HG02763 (cell line): ENCODE data around the gene CSF2.

Experiments
- ATAC-seq: cut with Tn5 transposase; IDR thresholded peaks from one replicate; pipeline ENCODE4 v1.9.1; 2021; ENCODE audit warnings: mild to moderate bottlenecking, moderate library complexity; ENCODE audit not compliant: unreplicated experiment

CSF2 gene

DNA sequence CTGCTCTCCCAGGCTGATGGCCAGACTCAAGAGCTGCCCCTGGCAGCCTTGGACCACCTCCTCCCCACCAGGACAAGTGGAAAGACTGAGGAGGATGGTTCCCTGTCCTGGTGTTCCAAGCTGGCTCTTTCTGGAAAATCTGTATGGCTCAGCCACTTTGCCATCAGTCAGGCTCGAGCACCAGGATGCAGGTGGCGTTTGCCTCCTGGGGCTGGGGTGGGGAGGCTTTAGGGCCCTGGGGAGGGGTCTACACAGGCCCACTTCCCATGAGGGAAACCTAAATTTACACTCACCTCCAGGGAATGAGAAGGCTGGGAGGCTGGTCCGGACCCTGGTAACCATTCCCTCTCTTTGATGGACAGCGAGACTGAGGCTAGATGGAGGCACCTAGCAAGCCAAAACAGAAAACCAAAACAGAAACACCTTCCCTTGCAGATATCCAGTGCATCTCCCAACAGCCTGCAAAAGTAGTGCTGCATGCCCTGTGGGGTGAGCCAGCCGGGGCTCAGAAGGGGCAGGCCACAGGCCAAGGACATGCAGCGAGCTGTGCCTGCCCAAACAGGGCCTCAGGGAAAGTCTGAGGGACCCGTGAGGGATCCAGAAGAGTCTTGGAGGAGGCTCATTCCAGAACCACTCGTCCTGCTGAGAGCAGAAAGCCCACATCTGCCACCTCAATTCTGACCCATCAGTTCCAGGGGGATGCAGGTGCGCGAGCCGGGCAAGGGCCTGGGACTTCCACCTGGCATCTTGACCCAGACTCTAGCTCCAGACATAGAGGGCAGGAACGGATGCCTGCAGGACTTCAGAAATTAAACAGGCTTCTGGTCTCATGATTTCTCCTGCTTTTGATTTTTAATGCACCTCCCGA, 5.4 kb upstream of the CSF2 start:
- no peak for ATAC-seq

DNA sequence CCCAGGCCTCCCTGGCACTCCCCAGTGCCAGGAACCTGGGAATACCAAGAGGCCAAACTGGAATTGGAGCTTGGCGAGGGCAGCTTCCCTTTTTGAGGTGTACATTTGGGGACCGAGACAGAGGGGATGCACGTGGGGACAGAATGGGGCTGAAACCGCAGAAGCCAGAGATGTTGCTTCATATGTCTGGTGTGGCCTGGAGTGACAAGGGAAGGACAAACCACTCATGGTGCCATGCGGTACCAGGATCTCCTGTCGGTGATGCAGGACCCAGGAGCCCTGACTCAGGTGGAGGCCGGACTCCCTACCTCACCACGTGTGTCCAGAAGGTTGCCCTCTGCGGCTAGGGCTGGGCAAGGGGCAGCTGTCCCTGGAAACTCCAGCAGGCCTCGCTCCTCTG, 4.0 kb upstream of the CSF2 start:
- ATAC-seq = no peak

DNA sequence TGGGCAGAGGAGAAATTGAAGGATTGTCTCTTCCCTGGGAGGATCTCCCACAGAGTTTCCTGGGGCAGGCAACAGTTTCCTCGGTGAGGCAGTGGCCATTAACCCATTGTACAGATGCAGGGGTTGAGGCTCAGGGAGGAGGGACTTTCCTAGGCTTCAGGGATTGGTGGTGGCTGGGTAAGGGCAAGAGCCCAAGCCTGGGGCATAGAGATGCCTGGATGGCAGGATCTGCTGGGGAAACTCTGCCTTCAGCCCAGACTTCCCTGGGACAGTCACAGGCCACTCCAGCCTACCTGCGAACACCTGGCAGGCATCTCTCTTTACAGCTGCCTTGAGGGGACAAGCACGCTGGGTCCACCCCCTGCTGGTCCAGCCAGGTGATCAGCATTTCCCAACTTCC, 3.6 kb upstream of the CSF2 start:
- ATAC-seq = no peak

DNA sequence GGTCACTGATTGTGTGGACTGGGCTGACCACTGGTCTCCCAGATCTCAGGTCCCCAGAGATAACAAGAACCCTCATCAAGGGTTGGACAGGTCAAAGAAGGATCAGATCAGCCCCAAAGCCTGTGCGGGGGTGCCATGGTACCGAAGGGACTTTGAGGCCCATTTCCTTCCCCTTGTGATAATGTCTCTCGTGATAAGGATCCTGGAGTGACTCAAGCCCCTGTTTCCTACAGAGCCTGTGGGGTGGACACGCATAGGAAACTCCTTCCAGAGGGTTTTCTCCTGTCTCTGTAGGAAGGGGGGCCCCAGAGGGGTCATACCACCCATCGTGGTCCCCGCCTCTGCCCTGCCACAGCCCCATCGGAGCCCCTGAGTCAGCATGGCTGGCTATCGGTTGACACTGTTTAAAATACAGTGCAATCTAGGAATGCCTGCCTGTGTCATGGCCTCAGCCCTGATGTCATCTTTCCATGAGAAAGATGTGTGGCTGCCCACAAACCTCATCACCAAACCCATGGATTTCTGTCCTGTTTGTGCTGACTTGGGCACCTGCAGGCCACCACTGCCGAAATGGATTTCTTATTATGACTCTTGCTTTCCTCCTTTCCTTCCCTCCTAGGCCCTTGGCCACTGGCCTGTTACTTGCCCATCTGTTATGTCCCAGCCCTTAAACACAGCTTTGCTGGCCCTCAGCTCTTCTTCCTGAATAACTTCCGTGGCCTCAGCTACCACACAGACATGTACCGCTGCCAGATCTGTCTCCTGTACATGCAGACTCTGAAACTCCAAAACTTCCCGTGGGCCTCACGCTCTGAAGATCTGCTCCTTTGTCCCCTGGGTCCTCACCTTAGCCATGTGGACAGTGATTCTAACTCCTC, 2.9 kb upstream of the CSF2 start:
- no peak for ATAC-seq

DNA sequence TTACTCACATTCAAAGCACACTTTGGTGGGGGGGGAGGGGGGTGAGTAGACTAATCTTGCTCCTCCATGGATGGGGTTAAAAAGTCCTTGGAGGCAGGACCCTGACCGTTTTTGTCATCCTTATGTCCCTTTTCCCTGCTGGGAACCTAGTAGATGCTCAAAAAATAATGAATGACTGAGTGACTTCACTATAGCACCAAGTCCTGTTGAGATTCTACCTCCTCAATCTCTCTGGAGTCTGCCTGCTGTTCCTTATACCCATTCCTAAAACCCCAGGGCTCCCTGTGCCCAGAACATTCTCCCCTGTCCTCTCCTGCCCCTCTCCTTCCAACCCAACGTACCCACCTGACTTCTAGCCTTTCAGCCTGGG, 2.3 kb upstream of the CSF2 start:
- no peak for ATAC-seq

DNA sequence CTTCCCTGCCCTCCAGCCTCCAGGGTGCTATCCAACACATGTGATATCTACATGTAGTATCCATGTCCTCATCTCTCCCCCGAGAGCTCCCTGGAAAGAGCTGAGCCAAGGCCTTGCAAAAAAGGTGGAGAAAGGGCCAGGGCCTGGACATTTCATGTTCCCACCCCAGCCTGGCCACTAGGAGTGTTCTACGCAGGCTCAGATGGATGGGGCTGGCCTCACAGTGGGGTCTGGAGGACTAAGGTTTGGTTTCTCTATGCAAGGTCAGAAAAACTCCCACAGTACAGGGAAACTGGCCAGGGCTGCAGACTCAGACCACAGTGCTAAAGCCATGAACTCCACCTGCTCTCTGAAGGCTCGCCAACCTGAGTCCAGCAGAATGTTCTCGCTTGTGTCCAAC, 1.5 kb upstream of the CSF2 start:
- no peak for ATAC-seq

DNA sequence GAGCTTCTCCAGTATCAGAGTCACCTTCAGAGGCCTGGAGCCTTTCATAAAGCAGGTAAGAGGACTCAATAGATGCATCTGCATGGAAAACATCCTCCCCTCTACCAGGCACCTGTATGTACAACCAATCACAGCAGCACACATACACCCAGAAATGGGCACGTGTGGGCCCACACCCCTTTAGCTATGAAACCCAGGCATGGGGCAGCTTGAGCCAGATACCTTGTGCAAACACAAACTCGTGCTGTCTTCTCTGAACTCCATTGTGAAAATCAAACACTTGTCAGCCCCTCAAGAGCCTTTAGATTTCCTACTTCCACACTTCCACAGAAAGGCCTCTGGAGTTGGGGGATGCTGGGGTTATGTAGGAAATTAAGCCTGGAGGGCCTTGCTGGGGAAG, 1.1 kb upstream of the CSF2 start:
- no peak for ATAC-seq

DNA sequence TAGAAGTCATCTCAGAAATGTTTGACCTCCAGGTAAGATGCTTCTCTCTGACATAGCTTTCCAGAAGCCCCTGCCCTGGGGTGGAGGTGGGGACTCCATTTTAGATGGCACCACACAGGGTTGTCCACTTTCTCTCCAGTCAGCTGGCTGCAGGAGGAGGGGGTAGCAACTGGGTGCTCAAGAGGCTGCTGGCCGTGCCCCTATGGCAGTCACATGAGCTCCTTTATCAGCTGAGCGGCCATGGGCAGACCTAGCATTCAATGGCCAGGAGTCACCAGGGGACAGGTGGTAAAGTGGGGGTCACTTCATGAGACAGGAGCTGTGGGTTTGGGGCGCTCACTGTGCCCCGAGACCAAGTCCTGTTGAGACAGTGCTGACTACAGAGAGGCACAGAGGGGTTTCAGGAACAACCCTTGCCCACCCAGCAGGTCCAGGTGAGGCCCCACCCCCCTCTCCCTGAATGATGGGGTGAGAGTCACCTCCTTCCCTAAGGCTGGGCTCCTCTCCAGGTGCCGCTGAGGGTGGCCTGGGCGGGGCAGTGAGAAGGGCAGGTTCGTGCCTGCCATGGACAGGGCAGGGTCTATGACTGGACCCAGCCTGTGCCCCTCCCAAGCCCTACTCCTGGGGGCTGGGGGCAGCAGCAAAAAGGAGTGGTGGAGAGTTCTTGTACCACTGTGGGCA, 642 bp downstream of the CSF2 start:
- no peak for ATAC-seq

DNA sequence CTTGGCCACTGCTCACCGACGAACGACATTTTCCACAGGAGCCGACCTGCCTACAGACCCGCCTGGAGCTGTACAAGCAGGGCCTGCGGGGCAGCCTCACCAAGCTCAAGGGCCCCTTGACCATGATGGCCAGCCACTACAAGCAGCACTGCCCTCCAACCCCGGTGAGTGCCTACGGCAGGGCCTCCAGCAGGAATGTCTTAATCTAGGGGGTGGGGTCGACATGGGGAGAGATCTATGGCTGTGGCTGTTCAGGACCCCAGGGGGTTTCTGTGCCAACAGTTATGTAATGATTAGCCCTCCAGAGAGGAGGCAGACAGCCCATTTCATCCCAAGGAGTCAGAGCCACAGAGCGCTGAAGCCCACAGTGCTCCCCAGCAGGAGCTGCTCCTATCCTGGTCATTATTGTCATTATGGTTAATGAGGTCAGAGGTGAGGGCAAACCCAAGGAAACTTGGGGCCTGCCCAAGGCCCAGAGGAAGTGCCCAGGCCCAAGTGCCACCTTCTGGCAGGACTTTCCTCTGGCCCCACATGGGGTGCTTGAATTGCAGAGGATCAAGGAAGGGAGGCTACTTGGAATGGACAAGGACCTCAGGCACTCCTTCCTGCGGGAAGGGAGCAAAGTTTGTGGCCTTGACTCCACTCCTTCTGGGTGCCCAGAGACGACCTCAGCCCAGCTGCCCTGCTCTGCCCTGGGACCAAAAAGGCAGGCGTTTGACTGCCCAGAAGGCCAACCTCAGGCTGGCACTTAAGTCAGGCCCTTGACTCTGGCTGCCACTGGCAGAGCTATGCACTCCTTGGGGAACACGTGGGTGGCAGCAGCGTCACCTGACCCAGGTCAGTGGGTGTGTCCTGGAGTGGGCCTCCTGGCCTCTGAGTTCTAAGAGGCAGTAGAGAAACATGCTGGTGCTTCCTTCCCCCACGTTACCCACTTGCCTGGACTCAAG, 1.5 kb downstream of the CSF2 start:
- no peak for ATAC-seq

DNA sequence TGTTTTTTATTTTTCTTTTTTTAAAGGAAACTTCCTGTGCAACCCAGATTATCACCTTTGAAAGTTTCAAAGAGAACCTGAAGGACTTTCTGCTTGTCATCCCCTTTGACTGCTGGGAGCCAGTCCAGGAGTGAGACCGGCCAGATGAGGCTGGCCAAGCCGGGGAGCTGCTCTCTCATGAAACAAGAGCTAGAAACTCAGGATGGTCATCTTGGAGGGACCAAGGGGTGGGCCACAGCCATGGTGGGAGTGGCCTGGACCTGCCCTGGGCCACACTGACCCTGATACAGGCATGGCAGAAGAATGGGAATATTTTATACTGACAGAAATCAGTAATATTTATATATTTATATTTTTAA, 2.1 kb downstream of the CSF2 start:
- ATAC-seq = no peak

DNA sequence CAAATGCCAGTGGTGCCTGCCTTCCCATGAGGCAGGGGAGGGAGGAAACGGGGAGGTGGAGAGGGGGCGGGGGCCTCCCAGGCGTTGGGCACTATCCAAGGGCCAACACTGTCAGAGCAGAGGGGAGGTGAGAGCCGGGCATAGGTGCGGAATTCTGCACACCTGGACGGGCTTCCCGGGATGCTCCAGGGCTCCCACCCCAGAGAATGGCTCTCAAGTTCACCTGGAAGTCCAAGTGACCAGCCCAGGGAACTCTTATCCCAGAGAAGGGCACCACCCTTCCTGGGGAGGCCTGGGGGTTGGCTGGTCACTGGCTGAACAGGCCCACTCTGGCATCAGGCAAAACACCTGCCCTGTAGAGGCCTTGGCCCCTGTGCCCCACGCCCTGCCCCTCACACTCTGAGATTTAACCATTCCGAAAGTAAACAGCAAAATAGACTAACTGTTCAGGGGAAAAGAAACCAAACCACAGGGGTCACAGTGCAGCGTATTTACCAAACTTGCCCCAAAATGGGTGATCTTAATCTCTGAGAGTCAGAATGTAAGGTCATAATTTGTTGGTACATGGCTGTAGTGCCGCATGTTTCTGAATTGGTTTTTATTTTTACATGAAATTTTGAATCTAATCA, 2.7 kb downstream of the CSF2 start:
- ATAC-seq = no peak

DNA sequence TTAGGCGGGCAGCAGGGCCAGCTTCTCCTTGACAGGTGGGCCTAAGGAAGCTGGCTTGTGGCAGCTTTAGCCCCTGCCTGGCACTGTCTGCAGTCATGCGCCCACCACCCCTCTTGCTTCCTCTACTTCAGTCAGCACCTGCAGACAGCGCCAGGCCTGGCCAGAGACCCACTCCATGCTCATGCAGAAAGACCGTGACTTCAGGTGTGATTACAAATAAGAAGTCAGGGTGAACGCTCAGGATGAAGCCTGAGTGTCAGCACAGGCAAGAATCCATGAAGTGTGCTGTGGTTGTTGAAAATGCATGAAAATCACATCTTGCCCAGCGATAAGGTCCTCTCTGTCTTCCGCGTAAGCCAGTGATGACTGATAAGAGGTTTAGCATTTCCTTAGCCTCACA, 3.4 kb downstream of the CSF2 start:
- ATAC-seq = no peak

DNA sequence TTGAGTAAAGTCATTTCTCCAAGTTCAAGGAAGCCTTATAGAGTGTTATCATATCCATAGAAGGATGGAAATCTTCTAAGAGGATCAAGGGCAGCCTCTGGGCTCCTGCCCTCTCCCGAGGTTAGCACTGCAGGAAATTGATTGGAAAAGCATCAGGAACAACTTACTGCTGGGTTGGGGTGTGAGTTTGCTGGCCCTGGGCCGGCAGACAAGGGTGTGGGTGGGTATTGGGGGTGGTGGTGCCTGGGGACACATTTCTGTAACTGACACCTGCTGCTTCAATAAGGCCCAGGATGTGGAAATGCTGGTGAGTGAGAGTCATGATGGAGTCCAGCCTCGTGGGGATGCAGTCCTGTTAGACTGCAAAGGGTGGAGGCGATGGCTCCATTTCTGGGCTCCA, 5.5 kb downstream of the CSF2 start:
- ATAC-seq = no peak

DNA sequence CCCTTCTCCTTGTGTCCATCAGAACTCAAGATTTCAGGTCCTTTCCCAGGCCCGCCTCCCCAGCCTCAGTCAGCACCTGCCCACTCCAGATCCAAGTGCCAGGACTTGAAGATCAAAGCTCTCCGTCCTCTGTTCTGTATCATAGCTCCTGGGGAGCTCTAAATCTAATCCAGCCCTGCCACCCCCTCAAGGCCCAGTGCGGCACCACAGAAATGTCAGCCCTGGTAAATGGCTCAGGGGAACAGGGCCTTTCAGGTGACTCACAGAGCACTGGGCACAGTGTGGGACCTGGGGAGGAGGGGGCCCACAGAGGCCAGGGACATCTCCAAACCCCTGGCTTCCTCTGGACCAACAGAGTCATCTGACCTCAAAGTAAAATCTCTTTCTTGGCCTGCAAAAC, 6.0 kb downstream of the CSF2 start:
- no peak for ATAC-seq

DNA sequence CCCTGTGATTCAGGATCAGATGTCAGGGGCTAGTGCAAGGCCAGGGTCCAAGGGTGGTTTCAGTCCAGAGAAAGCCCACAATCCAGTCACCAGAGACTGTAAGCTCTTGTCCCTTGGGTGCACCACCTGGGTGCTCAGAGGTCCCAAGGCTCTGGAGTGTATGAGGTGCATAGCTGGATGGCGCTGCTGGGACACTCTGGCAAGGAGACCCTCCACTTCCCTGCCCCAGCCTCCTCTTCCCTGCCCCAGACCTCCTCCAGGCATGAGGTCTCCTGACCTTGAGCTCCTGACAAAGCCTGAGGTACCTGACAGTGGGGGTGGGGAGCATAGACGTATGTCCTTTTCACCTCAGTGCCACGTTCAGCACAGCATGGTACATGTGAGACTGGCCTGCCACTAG, 7.0 kb downstream of the CSF2 start:
- ATAC-seq = no peak

DNA sequence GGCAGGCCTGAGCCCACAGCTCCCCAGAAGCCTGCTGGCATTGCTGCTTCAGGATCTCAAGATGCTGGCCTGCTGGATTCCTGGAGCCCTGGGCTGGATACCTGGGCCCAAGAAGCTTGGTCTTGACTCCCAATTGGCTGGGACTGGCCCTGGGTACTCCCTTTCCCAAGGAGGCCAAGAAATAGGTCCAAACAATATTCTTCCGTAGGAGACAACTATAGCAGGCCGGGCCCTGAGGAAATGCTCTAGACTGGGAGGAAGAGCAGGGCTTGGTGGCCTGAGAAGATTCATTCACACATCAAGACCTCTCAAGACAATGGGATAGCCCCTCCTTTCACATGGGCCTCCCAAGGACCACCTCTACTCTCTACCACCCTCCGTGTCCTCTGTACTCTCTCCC, 7.9 kb downstream of the CSF2 start:
- ATAC-seq = no peak

DNA sequence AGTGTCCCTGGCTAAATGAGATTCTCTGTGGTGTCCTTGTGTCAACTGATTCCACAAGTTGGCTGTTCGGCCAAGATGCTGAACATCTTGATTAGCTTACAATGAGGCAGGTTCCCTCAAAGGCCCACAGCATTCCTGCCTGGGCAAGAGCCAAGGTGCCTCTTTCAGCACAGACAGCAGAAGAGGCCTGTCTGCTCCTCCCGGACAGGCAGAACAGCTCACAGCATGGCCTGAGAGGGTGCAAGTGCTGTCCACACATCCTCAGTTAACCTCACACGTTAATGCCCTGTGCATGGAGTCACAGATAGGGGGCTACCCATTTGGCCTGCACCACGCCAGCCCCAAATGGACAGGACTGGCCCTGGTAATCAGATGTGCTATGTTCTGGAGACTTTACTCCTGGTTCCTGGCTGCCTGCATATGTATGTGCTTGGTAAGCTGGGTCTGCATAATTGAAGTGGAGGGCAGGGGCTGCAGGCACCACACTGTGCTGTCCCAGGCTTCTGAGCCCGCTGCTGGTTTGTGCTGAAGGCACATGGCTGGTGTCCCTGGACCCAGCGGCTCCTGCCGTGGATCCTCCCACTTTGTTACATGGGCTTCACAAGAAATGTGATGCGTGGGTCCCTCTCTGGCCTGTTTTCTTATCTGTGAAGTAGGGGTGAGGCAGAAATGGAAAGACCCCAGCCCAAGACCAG, 8.9 kb downstream of the CSF2 start:
- ATAC-seq = no peak

DNA sequence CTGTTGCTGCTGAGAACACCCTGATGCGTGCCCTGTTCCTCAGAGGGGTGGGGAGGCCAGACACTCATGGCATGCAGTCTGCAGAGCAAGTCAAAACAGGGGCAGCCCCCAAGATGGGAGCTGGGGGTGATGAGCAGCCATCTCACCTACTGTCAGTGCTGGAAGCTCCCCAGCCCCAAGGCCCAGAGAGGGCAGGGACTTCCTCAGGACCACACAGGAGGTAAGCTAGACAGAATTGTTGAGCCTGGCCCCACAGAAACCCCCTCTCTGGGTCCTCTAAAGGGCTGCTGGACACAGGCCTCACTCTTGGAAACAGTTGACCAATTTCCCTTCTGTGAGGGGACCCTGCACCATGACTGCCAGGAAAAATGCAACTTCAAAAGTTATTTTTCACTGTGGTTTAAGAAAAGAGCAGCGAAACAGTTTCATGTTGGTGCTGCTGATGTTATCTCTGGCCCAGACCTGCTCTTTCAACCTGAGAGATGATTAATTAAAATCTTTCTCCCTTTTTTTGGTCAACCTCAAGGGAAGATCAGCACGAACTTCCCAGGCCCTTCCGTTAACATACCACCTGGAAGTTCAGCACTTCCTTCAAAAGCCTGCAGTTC, 9.6 kb downstream of the CSF2 start:
- no peak for ATAC-seq

DNA sequence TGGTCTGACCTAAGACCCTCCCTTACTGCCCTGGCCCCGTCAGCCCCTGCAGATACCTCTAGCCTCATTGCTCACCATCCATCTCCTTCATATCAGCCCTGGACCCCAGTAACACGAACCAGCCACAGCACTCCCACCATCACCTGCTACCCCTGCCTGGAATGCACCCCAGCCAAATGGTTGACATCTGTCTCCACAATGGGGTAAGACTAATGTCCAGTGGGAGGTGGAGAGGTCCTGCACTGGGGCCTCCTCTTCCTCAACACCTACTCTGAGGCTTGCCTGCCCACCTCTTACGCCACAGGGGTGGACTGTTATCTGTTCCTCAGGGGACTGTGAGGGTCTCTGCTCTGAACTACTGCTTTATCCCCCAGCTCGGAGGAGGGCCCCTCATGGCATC, 12.1 kb downstream of the CSF2 start:
- ATAC-seq = no peak
